Renal cortical epithelial cell (primary cell): ENCODE measurements around the gene MINDY4B. TPM values are rescaled to one million over a fixed set of nuclear protein-coding genes. Genes with fewer than 3 reads are reported as not detected.
A peak's percentile ranks its signal among the peaks of the same experiment; 100 is the strongest.

ENCODE experiments used
- DNase-seq: peaks from one replicate; pipeline ENCODE4 v3.0.0-alpha.2; 2011; ENCODE audit warnings: low read depth
- total RNA-seq: library from RNA; depleted of rRNA; stranded (reverse); fragments of >200 nt; gene quantifications from 2 replicates; pipeline ENCODE4 v1.2.3, GENCODE V29; 2014

The MINDY4B gene
- not detected in 2 replicates for total RNA-seq

DNA sequence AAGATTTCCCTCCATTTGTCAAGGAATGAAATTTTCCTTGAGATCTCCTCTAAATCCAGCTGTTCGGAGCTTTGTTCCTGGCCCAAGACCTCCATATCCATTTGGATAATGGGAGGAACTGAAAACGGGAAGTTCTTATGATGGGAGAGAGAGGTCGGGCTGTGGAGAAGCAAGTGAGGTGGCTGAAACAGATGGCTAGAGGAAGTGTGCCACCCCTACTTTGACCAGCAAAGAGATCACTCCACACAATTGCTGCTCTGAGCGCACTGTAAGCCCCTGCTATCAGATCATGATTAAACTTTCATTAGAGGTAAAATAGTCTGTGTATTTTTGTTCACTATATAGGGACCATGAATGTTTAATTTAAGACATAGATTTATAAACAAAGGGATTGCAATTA is at the start of gene MINDY4B:
Gene MINDY4B, minus strand, starts transcription at position 101 of the 400 bp plus-strand sequence. Its CDS starts 0 bp downstream, at position 101.
- no peak for DNase-seq

GRCh38 chr3:150951923-150952322 is 46.7 kb upstream of the MINDY4B start:
- no peak for DNase-seq

- DNase-seq = peak; percentile 61
Observed at GRCh38 chr3:150945226-150946032, 40.2 kb upstream of the MINDY4B start.

DNA sequence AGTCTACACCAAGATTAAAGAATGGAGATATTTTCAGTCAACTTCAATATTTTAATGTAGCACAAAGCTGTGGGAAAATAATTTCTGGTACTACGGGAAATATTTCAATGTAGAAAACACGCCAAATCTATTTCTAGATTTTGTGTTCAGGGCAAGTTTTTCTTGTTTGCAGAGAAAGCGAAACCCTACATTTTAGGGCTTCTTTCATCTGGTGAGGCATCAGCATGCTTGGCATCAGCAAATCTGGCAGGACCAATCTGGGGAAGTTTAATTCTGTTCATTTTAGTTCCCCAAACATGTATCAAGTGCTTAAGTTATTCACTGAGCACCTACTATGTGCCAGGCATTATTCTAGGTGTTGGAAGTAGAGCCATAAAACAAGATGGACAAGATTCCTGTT is 37.0 kb upstream of the MINDY4B start:
- DNase-seq = no peak

- no peak for DNase-seq
Observed at GRCh38 chr3:150936693-150937092, 31.5 kb upstream of the MINDY4B start.

DNA sequence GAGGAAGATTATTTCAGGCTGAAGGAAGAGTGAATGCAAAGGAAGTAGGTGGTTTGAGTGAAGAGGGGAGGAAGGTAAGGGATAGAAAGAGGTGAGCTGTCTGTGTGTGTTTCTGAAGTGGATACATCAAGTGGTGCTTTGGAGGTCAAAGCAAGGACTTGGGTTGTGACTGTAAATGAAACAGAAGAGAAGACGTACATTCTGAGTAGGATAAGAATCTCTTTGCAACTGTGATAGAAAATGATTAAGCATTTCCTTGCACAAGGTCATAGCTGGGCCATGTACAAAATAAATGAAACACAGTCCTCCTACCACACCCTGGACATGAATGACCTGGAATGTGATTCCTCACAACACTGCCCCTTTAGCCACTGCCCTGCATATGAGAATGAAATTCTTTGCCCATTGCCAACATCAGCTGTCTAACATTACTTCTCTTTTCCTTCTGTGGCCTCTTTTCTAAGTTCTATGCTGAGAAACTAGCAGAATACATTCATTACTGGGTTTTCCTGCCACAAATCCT is 28.3 kb upstream of the MINDY4B start:
- peak; percentile 7 for DNase-seq

DNA sequence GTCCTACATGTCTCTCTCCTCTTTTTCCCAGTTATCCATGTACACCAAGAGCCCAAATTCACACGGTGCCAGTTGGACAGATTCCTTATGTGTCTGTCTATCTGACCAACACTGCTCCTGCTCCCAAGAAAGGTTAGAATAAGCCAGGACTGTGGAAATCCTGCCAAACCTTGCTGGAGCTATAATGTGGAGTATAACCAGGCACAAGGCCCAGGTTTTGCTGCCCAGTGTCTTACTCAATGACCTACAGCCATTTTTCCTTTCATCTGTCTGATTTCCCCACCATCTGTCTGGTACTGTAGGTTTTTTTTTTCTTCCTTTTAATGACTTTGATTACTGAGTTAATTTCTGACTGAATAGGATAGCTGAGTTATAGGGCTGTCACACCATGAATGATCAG is 26.5 kb upstream of the MINDY4B start:
- no peak for DNase-seq

- no peak for DNase-seq
Observed at GRCh38 chr3:150930839-150931238, 25.6 kb upstream of the MINDY4B start.

GRCh38 chr3:150928234-150928633 is 23.0 kb upstream of the MINDY4B start:
- DNase-seq = no peak

DNA sequence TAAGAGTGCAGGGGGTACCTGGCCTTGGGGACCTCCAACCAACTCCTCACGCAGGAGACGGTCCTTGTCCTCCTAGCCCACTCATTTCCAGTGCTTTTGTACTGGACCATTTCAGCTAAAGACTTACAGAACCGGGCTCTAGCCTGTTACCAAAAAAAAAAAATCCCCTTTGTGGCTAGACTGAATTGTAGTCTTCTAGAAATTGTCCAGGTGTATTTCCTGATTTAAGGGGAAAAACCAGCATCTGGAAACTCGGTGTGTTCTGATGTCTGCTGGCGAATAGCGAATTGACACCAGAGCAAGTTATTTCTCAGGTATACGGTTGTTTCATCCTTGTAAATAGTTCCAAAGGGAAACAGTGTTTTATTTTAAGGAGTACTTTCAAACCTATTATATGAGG is 21.1 kb upstream of the MINDY4B start:
- DNase-seq = no peak

- peak; percentile 18 for DNase-seq
Observed at GRCh38 chr3:150925751-150926201, 20.5 kb upstream of the MINDY4B start.

- DNase-seq = no peak
Observed at GRCh38 chr3:150922611-150923010, 17.4 kb upstream of the MINDY4B start.

DNA sequence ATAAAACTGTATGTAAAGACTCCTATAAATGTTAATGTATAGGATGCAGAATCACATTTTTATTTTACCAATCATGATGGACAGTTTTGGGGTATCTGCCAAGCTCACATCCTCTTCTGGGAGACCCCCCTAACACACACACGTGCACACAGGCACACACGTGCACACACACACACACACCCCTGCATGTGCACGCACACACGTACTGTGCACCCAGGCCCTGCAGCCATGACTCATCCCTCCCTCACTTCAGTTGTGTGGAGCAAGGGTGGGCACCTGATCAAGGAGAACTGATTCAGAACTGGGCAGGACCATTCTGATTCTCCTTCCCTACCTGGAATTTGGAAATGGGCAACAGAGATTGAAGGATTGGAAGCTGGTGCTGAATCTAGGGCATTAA is 16.0 kb upstream of the MINDY4B start:
- DNase-seq = no peak

GRCh38 chr3:150920236-150920635 is 15.0 kb upstream of the MINDY4B start:
- DNase-seq = no peak

- DNase-seq = no peak
Observed at GRCh38 chr3:150917951-150918350, 12.7 kb upstream of the MINDY4B start.

DNA sequence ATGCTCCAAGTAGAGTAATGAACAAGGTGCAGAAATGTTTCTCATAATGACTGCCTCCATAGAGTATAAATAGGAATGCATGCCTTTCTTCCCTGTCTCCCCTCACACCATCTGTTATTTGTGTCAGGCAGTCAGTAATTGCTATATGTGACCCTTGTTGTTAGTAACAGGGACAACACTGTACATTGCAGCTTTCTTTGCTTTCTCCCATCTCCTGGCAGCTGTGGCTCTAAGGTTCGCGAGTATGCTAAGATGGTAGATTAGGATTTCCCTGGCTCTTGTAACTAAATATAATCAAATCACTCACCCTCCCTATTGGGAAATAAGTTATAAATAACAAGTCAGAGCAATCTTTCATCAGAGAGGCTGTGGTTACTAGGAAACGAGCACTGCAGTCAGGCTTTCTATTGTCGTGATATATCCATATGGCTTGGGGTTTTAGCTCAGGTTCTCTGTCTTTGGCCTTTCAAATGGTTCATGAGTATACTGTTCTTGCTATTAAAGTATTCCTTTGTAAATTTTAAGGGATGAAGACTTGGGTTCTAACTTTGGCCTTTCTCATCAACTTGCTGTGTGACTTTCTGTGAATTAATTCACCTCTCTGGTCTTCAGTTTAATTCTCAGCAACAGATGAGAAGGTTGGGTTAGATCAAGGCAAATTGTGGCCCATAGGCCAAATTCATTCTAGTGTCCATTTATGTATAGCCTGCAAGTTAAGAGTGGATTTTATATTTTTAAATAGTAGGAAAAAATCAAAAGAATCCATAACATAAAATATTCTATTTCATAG is 8.1 kb upstream of the MINDY4B start:
- no peak for DNase-seq

DNA sequence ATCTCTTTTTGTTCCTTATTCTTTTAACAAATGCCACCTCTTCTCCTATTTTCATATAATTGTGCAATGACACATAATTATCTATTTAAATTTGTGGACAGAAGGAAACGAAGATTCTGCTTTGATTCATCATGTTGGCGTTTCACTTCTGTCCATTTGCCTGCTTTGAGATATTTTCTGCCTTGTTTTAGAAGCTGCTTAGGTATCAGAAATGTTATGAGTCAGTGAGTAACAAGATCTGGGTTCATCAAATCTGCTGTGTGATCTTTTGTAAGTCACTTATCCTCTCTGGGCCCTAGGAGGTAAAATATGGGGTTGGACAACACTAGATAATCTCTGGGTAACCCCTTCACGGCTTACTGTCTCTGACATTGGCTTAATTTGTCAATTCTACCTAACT is 7.3 kb upstream of the MINDY4B start:
- DNase-seq = no peak

GRCh38 chr3:150911771-150912170 is 6.5 kb upstream of the MINDY4B start:
- DNase-seq = no peak

DNA sequence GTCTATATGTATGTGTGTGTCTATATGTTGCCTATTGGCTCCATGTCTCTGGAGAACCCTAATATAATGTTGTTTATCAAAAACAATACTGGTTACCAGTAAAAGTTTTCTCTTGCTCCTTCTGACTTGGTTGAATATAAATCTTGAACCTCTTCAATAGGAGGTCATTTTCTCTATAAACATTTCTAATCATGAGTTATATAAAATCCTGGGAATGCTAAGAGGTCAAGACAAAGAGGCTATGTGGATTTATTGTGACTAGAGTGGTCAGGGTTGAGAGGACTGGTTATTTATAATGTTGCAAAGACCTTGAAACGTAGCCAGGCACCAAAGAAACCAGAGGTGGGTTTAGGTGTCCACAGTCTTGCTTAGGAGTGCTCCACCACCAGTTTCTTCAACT is 1.2 kb upstream of the MINDY4B start:
- no peak for DNase-seq

GRCh38 chr3:150905746-150906145 is 507 bp upstream of the MINDY4B start:
- DNase-seq = no peak

DNA sequence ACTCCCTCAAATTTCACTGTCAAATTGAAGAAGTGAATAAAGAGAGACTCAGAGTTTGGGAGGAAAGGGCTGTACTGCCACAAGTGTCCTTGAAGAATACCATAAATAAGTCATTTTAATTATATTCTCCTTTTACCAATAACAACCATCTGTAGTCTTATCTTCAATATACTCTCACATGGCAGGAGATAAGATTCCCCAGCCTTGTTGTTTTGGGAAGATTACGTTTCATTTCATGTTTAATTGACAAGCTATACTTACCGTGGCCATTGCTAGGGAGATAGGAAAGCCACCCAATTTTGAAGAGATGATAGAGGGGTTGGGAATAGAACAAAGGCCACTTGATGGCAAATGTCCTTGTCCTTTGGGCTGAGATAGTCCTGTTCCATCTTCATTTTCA is 2.3 kb downstream of the MINDY4B start:
- DNase-seq = no peak

DNA sequence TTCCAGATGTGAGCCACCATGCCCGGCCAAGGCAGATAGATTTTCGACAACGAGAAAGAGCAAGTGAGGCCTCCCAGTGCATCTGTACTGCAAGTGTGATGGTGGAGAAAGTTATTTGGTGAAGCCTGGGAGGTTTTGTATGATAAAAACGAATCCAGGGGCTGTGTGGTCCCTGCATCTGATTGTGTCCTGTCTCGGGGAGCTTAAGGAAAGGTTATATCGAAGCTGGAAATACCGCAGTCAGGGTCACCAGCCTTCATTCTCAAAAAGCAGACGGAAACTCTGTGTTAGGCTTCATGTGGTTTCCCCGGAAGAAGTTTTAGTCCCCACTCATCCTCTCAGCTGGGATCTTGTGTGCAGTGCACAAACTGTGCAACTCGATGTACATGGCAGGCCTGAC is 3.4 kb downstream of the MINDY4B start:
- no peak for DNase-seq

- no peak for DNase-seq
Observed at GRCh38 chr3:150899141-150899540, 6.1 kb downstream of the MINDY4B start.
